Activated B cell treated with CpG ODN at 0.5 μM for 24 hours (primary cell): ENCODE data around the gene TREML1. TPM values are rescaled to one million over a fixed set of nuclear protein-coding genes. Genes with fewer than 3 reads are reported as not detected.

Experiments used
- ATAC-seq: fragments of 200-7000 bp; cut with Tn5 transposase; one replicate; pipeline ENCODE4 v1.10.0; 2021; ENCODE audit warnings: low read depth, mild to moderate bottlenecking, moderate library complexity
- CTCF ChIA-PET: fragments of 350-600 bp; sonication (Branson Sonifier 250); formaldehyde crosslinking; loops from one replicate; lab custom pipeline; 2021; ENCODE audit warnings: antibody characterized with exemption; lab: Charles Lee
- POLR2A ChIA-PET: fragments of 350-600 bp; sonication (Branson Sonifier 250); formaldehyde crosslinking; loops from one replicate; lab custom pipeline; 2021; ENCODE audit warnings: antibody characterized with exemption; lab: Charles Lee
- DNase-seq: peaks from one replicate; pipeline ENCODE4 v3.0.0; 2022
- H3K27ac Mint-ChIP-seq: one replicate; pipeline ENCODE4 v1.8.0; 2020; ENCODE audit warnings: mixed read lengths
- H3K27me3 Mint-ChIP-seq: one replicate; pipeline ENCODE4 v1.8.0; 2021; ENCODE audit warnings: mixed read lengths
- H3K36me3 Mint-ChIP-seq: one replicate; pipeline ENCODE4 v1.8.0; 2021; ENCODE audit warnings: low read depth, mixed read lengths
- H3K4me1 Mint-ChIP-seq: one replicate; pipeline ENCODE4 v1.8.0; 2021; ENCODE audit warnings: mixed read lengths
- H3K4me3 Mint-ChIP-seq: one replicate; pipeline ENCODE4 v1.8.0; 2020; ENCODE audit warnings: mild to moderate bottlenecking, mixed read lengths
- H3K9me3 Mint-ChIP-seq: one replicate; pipeline ENCODE4 v1.8.0; 2020; ENCODE audit warnings: mixed read lengths
- CTCF ChIP-seq: fragments of 200-600 bp; IDR thresholded peaks from one replicate; pipeline ENCODE4 v1.8.0; 2022; ENCODE audit warnings: antibody characterized with exemption, mild to moderate bottlenecking
- intact Hi-C: fragments of 100-400 bp; cut with micrococcal nuclease; formaldehyde crosslinking; loops from one replicate; pipeline ENCODE4 v1.15.1; 2024
- total RNA-seq: library from RNA; stranded (reverse); gene quantifications from 2 replicates; pipeline ENCODE4 v1.2.3, GENCODE V29; 2022

TREML1 gene
- total RNA-seq, 1 donor from 2014 or later: not detected

GRCh38 chr6:41153451-41153850 is 696 bp downstream of the TREML1 start:
- intact Hi-C loops: no loop called here
- peaks cover 3% of the 10 kb centered on the region for H3K27me3 Mint-ChIP-seq
- CTCF ChIA-PET: no interaction called here

GRCh38 chr6:41150671-41151070 is 3.5 kb downstream of the TREML1 start:
- Mint-ChIP-seq H3K4me1 (no peaks in the 10 kb centered on the region), H3K36me3 (peaks cover 16% of the 10 kb centered on the region), H3K27me3 (no peaks in the 10 kb centered on the region), H3K4me3 (no peak overlapping the region), H3K27ac (no peak overlapping the region), H3K9me3 (no peaks in the 10 kb centered on the region)
- ATAC-seq (no peak), DNase-seq (no peak)
- CTCF ChIA-PET: no interaction called here
- POLR2A ChIA-PET: no interaction called here
- intact Hi-C loops: no loop called here
- TF ChIP-seq CTCF: no peak

More at GRCh38 chr6:41153451-41153850, 696 bp downstream of the TREML1 start:
- Mint-ChIP-seq H3K9me3 (no peaks in the 10 kb centered on the region), H3K4me1 (no peaks in the 10 kb centered on the region), H3K36me3 (peaks cover 7% of the 10 kb centered on the region), H3K27ac (no peak overlapping the region), H3K4me3 (no peak overlapping the region)
- TF ChIP-seq CTCF: no peak
- DNase-seq (no peak), ATAC-seq (no peak)
- POLR2A ChIA-PET: interaction anchor here (0.6 kb wide), 1 partner anchor 181 kb away, joined by 3 read pairs; no protein-coding TSS in a partner anchor

GRCh38 chr6:41147917-41148316 is 6.2 kb downstream of the TREML1 start:
- CTCF ChIA-PET: no interaction called here
- Mint-ChIP-seq H3K36me3 (peaks cover 25% of the 10 kb centered on the region), H3K4me1 (no peaks in the 10 kb centered on the region), H3K27ac (no peak overlapping the region), H3K4me3 (no peak overlapping the region), H3K9me3 (no peaks in the 10 kb centered on the region), H3K27me3 (no peaks in the 10 kb centered on the region)
- ATAC-seq (no peak), DNase-seq (no peak)
- POLR2A ChIA-PET: no interaction called here
- intact Hi-C loops: no loop called here
- TF ChIP-seq CTCF: no peak

- TF ChIP-seq CTCF: no peak
- H3K9me3 Mint-ChIP-seq: no peaks in the 10 kb centered on the region
- DNase-seq: no peak
- no peak overlapping the region for H3K27ac Mint-ChIP-seq
- no peak overlapping the region for H3K4me3 Mint-ChIP-seq
- no peaks in the 10 kb centered on the region for H3K27me3 Mint-ChIP-seq
- peaks cover 32% of the 10 kb centered on the region for H3K36me3 Mint-ChIP-seq
- no peak for ATAC-seq
- H3K4me1 Mint-ChIP-seq: no peaks in the 10 kb centered on the region
- ChIA-PET CTCF (no interaction called here), POLR2A (no interaction called here)
- intact Hi-C loops: no loop called here
Measured at GRCh38 chr6:41136911-41137310, 17.2 kb downstream of the TREML1 start.

GRCh38 chr6:41135062-41135832 is 18.9 kb downstream of the TREML1 start:
- H3K27ac Mint-ChIP-seq: no peak overlapping the region
- peaks cover 30% of the 10 kb centered on the region for H3K36me3 Mint-ChIP-seq
- no peak for TF ChIP-seq CTCF
- no peak overlapping the region for H3K4me3 Mint-ChIP-seq
- POLR2A ChIA-PET: no interaction called here
- no peaks in the 10 kb centered on the region for H3K27me3 Mint-ChIP-seq
- H3K4me1 Mint-ChIP-seq: no peaks in the 10 kb centered on the region
- CTCF ChIA-PET: no interaction called here
- intact Hi-C loops: no loop called here
- no peaks in the 10 kb centered on the region for H3K9me3 Mint-ChIP-seq
- ATAC-seq (no peak), DNase-seq (no peak)
